A172 (cell line): Measurements from ENCODE around the gene EGLN3. TPM values are rescaled to one million over a fixed set of nuclear protein-coding genes. Genes with fewer than 3 reads are reported as not detected.

Source experiments
- DNase-seq: peaks from one replicate; pipeline ENCODE4 v3.0.0-alpha.2; 2015; ENCODE audit warnings: low spot score
- total RNA-seq: library from RNA; depleted of rRNA; stranded (reverse); fragments of >200 nt; shearing (Covaris generic); gene quantifications from 2 replicates; pipeline ENCODE4 v1.2.3, GENCODE V29; 2014

The EGLN3 gene
- total RNA-seq, 1 experiment from 2014 or later = 1.5 TPM

GRCh38 chr14:33962016-33962415 lies 11.1 kb upstream of the EGLN3 start:
- no peak for DNase-seq

- DNase-seq = no peak
These were observed 8.8 kb upstream of the EGLN3 start for GRCh38 chr14:33959692-33960151.

GRCh38 chr14:33958605-33959226 lies 7.8 kb upstream of the EGLN3 start:
- no peak for DNase-seq

GRCh38 chr14:33957993-33958392 lies 7.1 kb upstream of the EGLN3 start:
- DNase-seq = no peak

- DNase-seq = no peak
These were observed 6.4 kb upstream of the EGLN3 start for GRCh38 chr14:33957299-33957698.

- no peak for DNase-seq
These were observed 5.8 kb upstream of the EGLN3 start for GRCh38 chr14:33956640-33957039.

GRCh38 chr14:33954016-33954598 lies 3.2 kb upstream of the EGLN3 start:
- DNase-seq = no peak

- no peak for DNase-seq
These were observed 1.7 kb upstream of the EGLN3 start for GRCh38 chr14:33952541-33952940.

GRCh38 chr14:33951183-33951840 lies 438 bp upstream of the EGLN3 start:
- peak; percentile 2 for DNase-seq

- DNase-seq = no peak
These were observed 1.4 kb downstream of the EGLN3 start for GRCh38 chr14:33949411-33949893.

GRCh38 chr14:33948869-33949408 lies 1.9 kb downstream of the EGLN3 start:
- no peak for DNase-seq

- DNase-seq = no peak
These were observed 2.6 kb downstream of the EGLN3 start for GRCh38 chr14:33948145-33948868.

- DNase-seq = no peak
These were observed 4.0 kb downstream of the EGLN3 start for GRCh38 chr14:33946679-33947476.

- no peak for DNase-seq
These were observed 5.4 kb downstream of the EGLN3 start for GRCh38 chr14:33945210-33946088.

GRCh38 chr14:33943096-33943883 lies 7.6 kb downstream of the EGLN3 start:
- DNase-seq = no peak

GRCh38 chr14:33941718-33942117 lies 9.2 kb downstream of the EGLN3 start:
- no peak for DNase-seq

- no peak for DNase-seq
These were observed 10.3 kb downstream of the EGLN3 start for GRCh38 chr14:33940561-33941011.

- DNase-seq = no peak
These were observed 12.5 kb downstream of the EGLN3 start for GRCh38 chr14:33938131-33938949.
